ENCODE results near the gene SUPT6H.

Gene SUPT6H

DNA sequence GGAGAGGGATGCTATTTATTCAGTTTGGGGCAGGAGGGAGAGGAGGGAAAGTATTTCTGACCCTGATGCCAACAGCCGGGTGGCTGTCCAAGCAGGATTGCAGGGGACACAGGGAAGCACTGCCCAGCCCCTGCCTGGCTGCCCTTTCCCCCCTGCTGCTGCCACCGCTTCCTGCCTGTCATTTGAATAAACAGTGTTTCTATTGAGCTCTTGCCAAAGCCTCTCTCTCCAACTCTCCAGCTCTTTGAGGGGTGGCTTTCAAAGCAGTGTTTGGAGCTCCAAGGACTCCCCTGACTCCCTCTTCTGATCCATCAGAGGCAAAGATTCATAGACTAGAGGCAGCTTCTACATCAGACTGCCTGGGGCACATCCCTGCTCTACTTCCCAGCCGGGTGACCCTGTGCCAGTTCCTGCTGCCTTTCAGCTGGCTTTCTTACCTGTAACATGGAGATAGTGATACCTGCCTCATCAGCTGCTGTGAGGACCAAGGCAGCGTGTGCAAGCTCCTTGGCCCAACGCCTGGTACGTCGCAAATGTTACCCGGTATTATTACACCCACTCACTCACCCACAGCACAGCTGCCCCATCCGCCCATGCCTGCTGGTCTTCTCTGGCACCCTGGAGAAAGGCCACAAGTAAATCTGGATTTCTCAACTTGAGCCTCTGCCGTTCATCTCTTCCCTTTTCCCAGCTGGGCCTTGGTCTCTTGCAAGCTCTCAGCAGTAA is 40.2 kb downstream of the SUPT6H start:
- H3K27me3 ChIP-seq (ENCODE audit: control insufficient read depth in 1 of 2, insufficient read depth in 2 of 2, low read length in 2 of 2): no peaks in the 10 kb centered on the region
- H3K27ac ChIP-seq (ENCODE audit: low read length): no peak overlapping the region
- H3K4me1 ChIP-seq (ENCODE audit: control insufficient read depth, insufficient read depth, low read length): no peaks in the 10 kb centered on the region
- no peak overlapping the region for H3K4me3 ChIP-seq (ENCODE audit: low read length in 2 of 2)
- H3K36me3 ChIP-seq (ENCODE audit: control insufficient read depth in 2 of 2, insufficient read depth in 2 of 2, low read length in 2 of 2): peaks cover 56 to 65% of the 10 kb centered on the region in 2 donors
- no peak overlapping the region for H3K9ac ChIP-seq (ENCODE audit: low read length in 2 of 2)
- no peaks in the 10 kb centered on the region for H3K9me3 ChIP-seq (ENCODE audit: control insufficient read depth in 2 of 2, low read length in 2 of 2)

DNA sequence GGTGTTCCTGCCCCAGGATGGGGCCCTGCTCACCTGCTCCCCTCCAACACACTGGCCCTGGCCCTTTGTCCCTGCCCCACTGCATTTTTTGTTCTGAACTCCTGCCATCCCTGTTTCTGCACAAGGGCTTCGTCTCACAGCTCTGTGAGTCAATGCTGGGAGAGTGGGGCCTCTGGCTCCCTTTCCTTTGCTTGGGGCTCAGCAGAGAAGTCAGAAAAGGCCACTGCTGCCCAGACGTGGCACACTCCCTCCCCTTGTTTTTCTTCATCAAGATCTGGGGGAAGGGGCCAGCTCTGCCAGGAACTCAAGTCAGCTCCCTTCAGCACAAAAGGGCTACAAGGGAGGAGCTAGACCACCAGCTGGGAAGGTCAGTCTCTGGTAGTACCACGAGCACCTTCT is 40.7 kb downstream of the SUPT6H start:
- no peak overlapping the region for H3K27ac ChIP-seq (ENCODE audit: low read length)
- H3K9me3 ChIP-seq (ENCODE audit: control insufficient read depth in 2 of 2, low read length in 2 of 2): no peaks in the 10 kb centered on the region
- no peaks in the 10 kb centered on the region for H3K4me1 ChIP-seq (ENCODE audit: control insufficient read depth, insufficient read depth, low read length)
- no peak overlapping the region for H3K4me3 ChIP-seq (ENCODE audit: low read length in 2 of 2)
- no peak overlapping the region for H3K9ac ChIP-seq (ENCODE audit: low read length in 2 of 2)
- H3K36me3 ChIP-seq (ENCODE audit: control insufficient read depth in 2 of 2, insufficient read depth in 2 of 2, low read length in 2 of 2): peaks cover 50 to 60% of the 10 kb centered on the region in 2 donors
- H3K27me3 ChIP-seq (ENCODE audit: control insufficient read depth in 1 of 2, insufficient read depth in 2 of 2, low read length in 2 of 2): no peaks in the 10 kb centered on the region

GRCh38 chr17:28703552-28704218 is 41.7 kb downstream of the SUPT6H start:
- Histone ChIP-seq H3K9ac (ENCODE audit: low read length in 2 of 2) (no peak overlapping the region), H3K27ac (ENCODE audit: low read length) (no peak overlapping the region), H3K4me1 (ENCODE audit: control insufficient read depth, insufficient read depth, low read length) (no peaks in the 10 kb centered on the region), H3K36me3 (ENCODE audit: control insufficient read depth in 2 of 2, insufficient read depth in 2 of 2, low read length in 2 of 2) (peaks cover 42 to 51% of the 10 kb centered on the region in 2 donors), H3K4me3 (ENCODE audit: low read length in 2 of 2) (no peak overlapping the region), H3K27me3 (ENCODE audit: control insufficient read depth in 1 of 2, insufficient read depth in 2 of 2, low read length in 2 of 2) (no peaks in the 10 kb centered on the region), H3K9me3 (ENCODE audit: control insufficient read depth in 2 of 2, low read length in 2 of 2) (no peaks in the 10 kb centered on the region)

- no peaks in the 10 kb centered on the region for H3K27me3 ChIP-seq (ENCODE audit: control insufficient read depth in 1 of 2, insufficient read depth in 2 of 2, low read length in 2 of 2)
- no peak overlapping the region for H3K4me3 ChIP-seq (ENCODE audit: low read length in 2 of 2)
- H3K36me3 ChIP-seq (ENCODE audit: control insufficient read depth in 2 of 2, insufficient read depth in 2 of 2, low read length in 2 of 2): peaks cover 35 to 44% of the 10 kb centered on the region in 2 donors
- no peak overlapping the region for H3K9ac ChIP-seq (ENCODE audit: low read length in 2 of 2)
- H3K9me3 ChIP-seq (ENCODE audit: control insufficient read depth in 2 of 2, low read length in 2 of 2): no peaks in the 10 kb centered on the region
- no peaks in the 10 kb centered on the region for H3K4me1 ChIP-seq (ENCODE audit: control insufficient read depth, insufficient read depth, low read length)
- H3K27ac ChIP-seq (ENCODE audit: low read length): no peak overlapping the region
These were observed 42.3 kb downstream of the SUPT6H start for GRCh38 chr17:28704219-28704858.

GRCh38 chr17:28705074-28705659 is 43.2 kb downstream of the SUPT6H start:
- Histone ChIP-seq H3K4me3 (ENCODE audit: low read length in 2 of 2) (no peak overlapping the region), H3K4me1 (ENCODE audit: control insufficient read depth, insufficient read depth, low read length) (peaks cover 2% of the 10 kb centered on the region), H3K9ac (ENCODE audit: low read length in 2 of 2) (no peak overlapping the region), H3K36me3 (ENCODE audit: control insufficient read depth in 2 of 2, insufficient read depth in 2 of 2, low read length in 2 of 2) (peaks cover 27 to 36% of the 10 kb centered on the region in 2 donors), H3K9me3 (ENCODE audit: control insufficient read depth in 2 of 2, low read length in 2 of 2) (no peaks in the 10 kb centered on the region), H3K27ac (ENCODE audit: low read length) (no peak overlapping the region), H3K27me3 (ENCODE audit: control insufficient read depth in 1 of 2, insufficient read depth in 2 of 2, low read length in 2 of 2) (no peaks in the 10 kb centered on the region)

DNA sequence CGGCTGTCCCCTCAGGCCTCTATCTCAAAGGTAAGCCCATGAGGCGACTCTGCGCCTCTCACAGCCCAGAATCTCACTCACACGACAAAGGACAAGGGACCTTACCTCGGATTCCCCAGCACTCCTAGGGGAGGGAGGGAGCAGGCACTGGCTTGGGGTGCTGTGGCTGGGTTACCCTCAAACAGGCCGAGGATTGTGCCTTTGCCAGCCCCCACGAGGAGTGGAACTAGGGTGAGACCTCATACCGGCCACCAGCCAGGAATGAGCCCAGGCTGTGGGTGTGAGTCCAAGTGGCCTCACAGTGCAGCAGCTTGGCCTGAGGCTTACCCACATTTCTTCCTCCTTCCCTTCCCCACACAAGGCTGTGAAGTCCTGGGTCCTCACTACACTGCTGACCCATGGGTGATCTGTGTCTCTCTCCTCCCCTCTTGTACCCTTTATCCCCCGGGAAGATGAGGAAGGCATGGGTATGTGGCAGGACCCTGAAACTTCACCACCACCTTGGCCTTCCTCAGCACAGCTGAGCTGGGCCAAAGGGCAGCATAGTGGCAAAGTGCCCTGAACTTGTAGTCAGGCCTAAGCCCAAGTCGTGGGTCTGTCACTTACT is 43.8 kb downstream of the SUPT6H start:
- Histone ChIP-seq H3K9ac (ENCODE audit: low read length in 2 of 2) (no peak overlapping the region), H3K4me1 (ENCODE audit: control insufficient read depth, insufficient read depth, low read length) (peaks cover 6% of the 10 kb centered on the region), H3K36me3 (ENCODE audit: control insufficient read depth in 2 of 2, insufficient read depth in 2 of 2, low read length in 2 of 2) (peaks cover 20 to 29% of the 10 kb centered on the region in 2 donors), H3K9me3 (ENCODE audit: control insufficient read depth in 2 of 2, low read length in 2 of 2) (no peaks in the 10 kb centered on the region), H3K27ac (ENCODE audit: low read length) (no peak overlapping the region), H3K4me3 (ENCODE audit: low read length in 2 of 2) (no peak overlapping the region), H3K27me3 (ENCODE audit: control insufficient read depth in 1 of 2, insufficient read depth in 2 of 2, low read length in 2 of 2) (no peaks in the 10 kb centered on the region)

DNA sequence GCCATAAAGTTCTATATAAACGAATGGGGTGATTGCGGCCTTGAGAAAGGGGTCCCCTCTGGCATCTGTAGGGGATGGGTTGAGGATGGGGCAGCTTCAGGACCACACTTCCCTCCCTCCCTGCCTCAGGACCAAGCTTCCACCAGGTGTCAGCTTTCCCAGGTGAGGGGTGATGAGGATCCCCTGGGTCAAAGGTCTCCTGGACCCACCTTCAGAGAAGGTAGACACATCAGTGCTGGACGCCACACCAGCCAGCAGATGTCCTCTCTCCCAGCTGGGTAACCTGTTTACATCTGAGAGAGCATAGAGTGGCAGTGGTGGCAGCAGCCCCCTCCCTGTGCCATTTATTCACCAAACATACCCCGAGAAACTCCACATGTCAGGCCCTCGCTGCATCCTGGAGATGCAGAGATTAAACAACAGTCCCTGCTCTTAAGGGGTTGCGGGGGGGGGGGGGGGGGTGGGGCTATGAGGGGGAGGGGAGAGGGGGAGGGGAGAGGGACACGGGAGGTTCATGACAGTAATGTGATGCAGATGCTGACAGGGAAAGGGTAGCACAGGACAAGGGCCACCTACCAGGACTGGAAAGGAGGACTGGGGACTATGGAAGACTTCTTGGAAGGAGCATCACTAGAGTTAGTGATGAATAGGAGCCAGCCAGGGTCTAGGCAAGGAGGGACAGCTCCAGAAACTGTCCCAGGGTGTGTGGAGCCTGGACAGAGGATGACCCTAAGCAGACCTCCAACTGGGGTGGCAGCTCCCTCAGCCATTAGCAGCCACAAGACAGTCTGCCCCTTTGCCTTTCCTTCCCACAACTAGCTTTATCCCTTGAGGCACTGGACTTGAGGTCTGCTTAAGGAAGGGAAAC is 44.7 kb downstream of the SUPT6H start:
- H3K4me3 ChIP-seq (ENCODE audit: low read length in 2 of 2): no peak overlapping the region
- H3K36me3 ChIP-seq (ENCODE audit: control insufficient read depth in 2 of 2, insufficient read depth in 2 of 2, low read length in 2 of 2): peaks cover 11 to 21% of the 10 kb centered on the region in 2 donors
- no peak overlapping the region for H3K9ac ChIP-seq (ENCODE audit: low read length in 2 of 2)
- no peaks in the 10 kb centered on the region for H3K27me3 ChIP-seq (ENCODE audit: control insufficient read depth in 1 of 2, insufficient read depth in 2 of 2, low read length in 2 of 2)
- H3K27ac ChIP-seq (ENCODE audit: low read length): no peak overlapping the region
- H3K4me1 ChIP-seq (ENCODE audit: control insufficient read depth, insufficient read depth, low read length): peaks cover 12% of the 10 kb centered on the region
- no peaks in the 10 kb centered on the region for H3K9me3 ChIP-seq (ENCODE audit: control insufficient read depth in 2 of 2, low read length in 2 of 2)

DNA sequence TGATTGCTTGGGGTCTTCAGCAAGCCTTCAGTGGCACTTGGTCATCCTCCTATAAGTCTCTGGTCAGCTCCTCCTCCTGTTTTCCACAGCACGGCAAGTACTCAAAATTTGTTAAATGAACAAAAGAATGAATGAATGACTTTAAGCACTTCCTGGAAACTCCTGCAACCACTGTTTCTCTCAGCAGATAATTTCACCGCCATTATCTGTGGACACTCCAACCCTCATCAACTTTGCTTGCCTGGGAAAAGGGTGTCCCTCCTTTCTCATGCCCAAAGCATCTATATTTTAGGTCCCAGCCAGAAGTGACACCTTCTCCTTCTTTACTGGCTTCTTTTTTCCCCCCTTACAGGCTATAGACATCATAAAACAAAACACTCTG is 45.3 kb downstream of the SUPT6H start:
- no peak overlapping the region for H3K27ac ChIP-seq (ENCODE audit: low read length)

DNA sequence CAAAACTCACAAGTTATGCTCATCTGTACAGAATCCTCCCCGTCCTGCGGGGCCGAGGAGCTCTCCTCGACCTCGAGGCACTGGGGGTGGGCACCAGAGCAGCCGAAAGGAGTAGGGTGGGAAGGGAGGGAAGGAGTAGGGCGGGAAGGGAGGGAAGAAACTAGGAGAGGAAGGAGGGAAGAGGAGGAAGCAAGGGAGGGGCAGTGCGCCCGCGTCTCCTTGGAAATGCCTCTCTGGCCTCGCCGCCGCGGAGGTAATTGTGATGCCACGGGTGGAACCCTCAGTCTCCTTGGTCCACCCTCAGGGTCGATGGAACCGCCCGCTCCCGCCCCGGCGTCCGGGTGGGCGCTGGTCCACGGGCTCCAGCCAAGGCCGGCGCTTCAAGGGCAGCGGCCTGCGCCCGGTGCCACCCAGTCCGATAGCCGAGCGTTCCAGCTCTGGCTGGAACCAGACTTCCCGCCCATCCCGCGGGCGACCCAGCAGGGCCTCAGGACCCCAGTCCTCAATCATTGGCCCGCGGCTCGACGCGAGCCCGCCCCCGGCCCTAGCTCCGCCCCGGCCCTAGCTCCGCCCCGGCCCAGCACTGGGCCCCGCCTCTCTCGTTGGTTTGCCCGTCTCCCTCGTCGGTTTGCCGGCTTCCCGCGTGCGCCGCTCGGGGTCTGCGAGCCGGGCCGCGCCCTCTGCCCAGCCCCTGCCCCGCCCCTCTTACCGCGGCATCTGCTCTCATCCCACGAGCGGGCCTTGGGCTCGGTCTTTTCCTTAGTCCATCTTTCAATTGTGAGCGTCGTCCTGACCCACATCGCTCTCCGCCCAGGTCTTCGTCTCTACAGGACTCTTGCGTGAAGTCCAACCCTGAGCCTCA is 49.1 kb downstream of the SUPT6H start:
- Histone ChIP-seq H3K36me3 (ENCODE audit: control insufficient read depth in 2 of 2, insufficient read depth in 2 of 2, low read length in 2 of 2) (peaks cover 17 to 22% of the 10 kb centered on the region in 2 donors), H3K27ac (ENCODE audit: low read length) (peak overlapping the region; percentile 79), H3K4me3 (ENCODE audit: low read length in 2 of 2) (peak overlapping the region; percentile 77 to 79), H3K9me3 (ENCODE audit: control insufficient read depth in 2 of 2, low read length in 2 of 2) (no peaks in the 10 kb centered on the region), H3K9ac (ENCODE audit: low read length in 2 of 2) (peak overlapping the region; percentile 73 to 82), H3K4me1 (ENCODE audit: control insufficient read depth, insufficient read depth, low read length) (peaks cover 19% of the 10 kb centered on the region), H3K27me3 (ENCODE audit: control insufficient read depth in 1 of 2, insufficient read depth in 2 of 2, low read length in 2 of 2) (no peaks in the 10 kb centered on the region)

More for the DNA sequence above, 45.3 kb downstream of the SUPT6H start:
- H3K9me3 ChIP-seq (ENCODE audit: control insufficient read depth in 2 of 2, low read length in 2 of 2): no peaks in the 10 kb centered on the region
- H3K9ac ChIP-seq (ENCODE audit: low read length in 2 of 2): no peak overlapping the region
- H3K36me3 ChIP-seq (ENCODE audit: control insufficient read depth in 2 of 2, insufficient read depth in 2 of 2, low read length in 2 of 2): peaks cover 7 to 14% of the 10 kb centered on the region in 2 donors
- no peak overlapping the region for H3K4me3 ChIP-seq (ENCODE audit: low read length in 2 of 2)
- H3K4me1 ChIP-seq (ENCODE audit: control insufficient read depth, insufficient read depth, low read length): peaks cover 16% of the 10 kb centered on the region
- no peaks in the 10 kb centered on the region for H3K27me3 ChIP-seq (ENCODE audit: control insufficient read depth in 1 of 2, insufficient read depth in 2 of 2, low read length in 2 of 2)
